HG03469 (cell line): ENCODE measurements around the gene PDE4B.
A peak's percentile ranks its signal among the peaks of the same experiment; 100 is the strongest.

Source experiments
- ATAC-seq: cut with Tn5 transposase; IDR thresholded peaks from one replicate; pipeline ENCODE4 v1.9.1; 2021; ENCODE audit warnings: mild to moderate bottlenecking, moderate library complexity, moderate number of reproducible peaks; ENCODE audit not compliant: unreplicated experiment

PDE4B gene

GRCh38 chr1:66350001-66350547 is 557.4 kb downstream of the PDE4B start:
- peak; percentile 48 for ATAC-seq

DNA sequence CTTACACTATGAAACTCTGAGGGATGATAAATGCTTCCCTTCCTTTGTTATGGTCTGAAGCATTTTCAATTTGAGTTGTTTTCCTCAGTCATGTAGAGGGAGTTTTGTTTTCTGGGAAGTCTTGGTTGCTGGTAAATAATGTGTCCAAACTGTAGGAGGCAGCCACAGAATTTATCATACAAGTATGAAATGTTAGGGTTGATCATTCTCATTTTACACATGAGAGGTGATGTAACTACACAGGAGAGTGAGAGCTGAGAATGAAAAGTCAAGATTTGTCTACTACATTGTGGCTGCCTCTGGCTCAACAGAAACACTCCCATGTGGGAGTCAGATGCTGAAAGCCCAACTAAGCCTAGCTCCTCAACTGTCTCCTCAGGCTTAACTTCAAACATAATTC is 558.8 kb downstream of the PDE4B start:
- ATAC-seq = no peak

DNA sequence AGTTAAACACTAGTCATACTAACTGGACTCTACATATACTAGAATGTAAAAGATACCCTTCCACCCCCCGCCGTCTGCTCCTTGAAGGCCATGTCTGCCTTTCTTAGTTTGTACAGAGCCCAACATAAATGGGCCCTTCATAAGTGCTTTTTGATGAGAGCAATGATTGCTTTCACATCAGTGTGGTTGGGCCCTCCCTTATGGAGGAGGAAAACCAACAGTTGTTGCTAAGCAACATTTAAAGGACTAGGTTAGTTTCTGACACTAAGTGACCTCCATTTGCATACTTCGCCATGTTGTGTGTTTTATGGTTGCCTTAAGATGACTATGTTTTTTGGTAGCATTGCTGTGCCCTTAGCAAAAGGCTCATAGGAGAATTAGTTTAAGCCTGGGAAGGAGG is 559.2 kb downstream of the PDE4B start:
- ATAC-seq = peak; percentile 31

DNA sequence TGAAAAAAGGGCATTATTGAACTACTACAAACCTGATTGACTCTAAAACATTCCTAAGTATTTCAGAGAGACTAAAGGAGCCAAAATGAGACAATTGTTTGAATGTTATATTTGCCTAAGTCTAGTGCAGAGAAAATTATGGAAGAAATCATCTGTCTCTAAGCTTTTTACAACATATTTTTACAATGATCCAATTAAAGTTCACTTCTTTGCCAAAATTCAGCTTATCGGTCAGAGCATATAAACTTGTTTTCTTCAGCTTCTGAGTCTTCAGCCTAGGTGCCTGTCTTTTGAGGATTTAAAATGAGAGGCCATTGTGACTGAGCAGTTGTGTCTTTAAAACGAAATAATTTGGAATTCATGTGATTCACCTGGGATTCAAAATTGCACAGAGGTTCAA is 560.1 kb downstream of the PDE4B start:
- no peak for ATAC-seq

- no peak for ATAC-seq
These were observed 560.6 kb downstream of the PDE4B start for GRCh38 chr1:66353257-66353656.

DNA sequence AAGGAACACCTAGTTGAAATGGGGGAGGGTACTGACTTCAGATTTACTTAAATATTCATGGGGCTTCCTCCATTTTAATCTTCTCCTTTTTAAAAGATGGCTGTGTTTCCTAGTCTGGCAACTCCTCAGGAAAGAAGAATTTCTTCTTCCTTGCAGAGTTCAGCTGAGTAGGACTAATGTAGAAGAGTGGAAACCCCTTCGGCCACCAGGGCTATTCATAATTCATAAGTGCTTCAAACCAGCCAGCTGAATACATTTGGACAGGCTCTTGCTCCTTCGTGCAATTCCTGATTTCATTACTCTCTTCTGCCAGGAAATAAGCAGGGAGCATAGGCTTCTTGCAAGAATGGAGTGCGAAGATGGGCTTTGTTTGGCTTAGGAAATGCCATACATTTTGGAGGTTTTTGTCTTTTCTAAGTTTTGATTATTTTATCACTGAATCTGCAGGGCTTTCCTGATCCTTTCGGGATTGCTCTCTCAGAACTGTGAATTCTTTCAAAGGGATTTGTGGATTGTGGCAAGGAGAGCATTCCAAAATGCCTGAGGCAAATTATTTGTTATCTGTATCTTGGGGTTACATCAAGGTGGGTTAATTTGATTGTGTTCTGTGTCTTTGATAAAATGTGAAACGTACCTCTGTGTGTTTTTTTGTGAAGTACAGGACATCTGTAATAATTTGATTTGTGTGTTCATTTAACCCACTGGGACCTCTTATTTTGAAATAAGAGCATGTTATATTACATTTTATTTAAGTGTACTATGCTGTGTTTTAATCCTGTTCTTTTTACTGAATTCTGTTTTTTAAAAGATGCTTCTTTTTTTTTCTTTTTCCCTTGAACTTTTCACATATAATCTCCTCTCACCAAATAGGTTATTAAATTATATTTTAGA is 561.9 kb downstream of the PDE4B start:
- no peak for ATAC-seq

GRCh38 chr1:66355756-66356155 is 563.1 kb downstream of the PDE4B start:
- no peak for ATAC-seq

- ATAC-seq = no peak
These were observed 563.9 kb downstream of the PDE4B start for GRCh38 chr1:66356605-66357004.

DNA sequence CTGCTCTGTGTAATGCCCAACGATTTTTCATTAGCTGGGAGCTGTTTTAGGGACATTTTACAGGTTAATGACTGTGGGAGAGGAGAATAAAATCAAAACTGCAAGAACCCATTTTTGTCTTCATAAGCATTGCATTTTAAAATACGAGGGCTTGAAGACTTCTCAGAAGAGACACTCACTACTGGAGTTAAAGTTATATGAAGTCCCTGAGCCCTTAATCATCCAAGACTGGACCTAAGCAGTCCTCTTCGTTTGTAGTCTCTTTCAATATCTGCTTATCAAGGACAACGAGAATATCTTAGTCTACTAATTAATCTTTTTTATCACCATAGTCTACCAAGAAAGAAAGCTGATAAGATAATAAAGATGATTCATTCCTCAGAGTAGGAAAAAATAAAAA is 564.3 kb downstream of the PDE4B start:
- ATAC-seq = no peak

GRCh38 chr1:66357478-66358197 is 564.9 kb downstream of the PDE4B start:
- ATAC-seq = no peak

- no peak for ATAC-seq
These were observed 566.6 kb downstream of the PDE4B start for GRCh38 chr1:66359269-66359668.

DNA sequence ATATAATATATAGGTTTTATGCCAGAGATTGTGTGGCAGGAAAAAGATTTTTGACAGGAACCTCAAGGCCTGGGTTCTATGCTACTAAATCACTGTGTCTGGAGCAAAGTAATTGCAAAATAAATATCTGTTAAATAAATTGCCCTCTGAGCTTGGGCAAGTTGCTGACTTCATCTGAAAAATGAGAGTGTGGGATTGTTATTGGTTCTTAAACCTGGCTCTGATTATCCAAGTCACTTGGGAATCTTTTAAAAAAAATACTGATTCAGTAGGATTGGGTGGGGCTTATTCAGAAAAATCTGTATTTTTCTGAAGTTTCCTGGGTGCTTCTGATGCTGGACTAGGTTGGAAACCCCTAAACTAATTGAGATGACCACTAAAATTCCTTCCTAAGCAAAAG is 567.1 kb downstream of the PDE4B start:
- no peak for ATAC-seq

DNA sequence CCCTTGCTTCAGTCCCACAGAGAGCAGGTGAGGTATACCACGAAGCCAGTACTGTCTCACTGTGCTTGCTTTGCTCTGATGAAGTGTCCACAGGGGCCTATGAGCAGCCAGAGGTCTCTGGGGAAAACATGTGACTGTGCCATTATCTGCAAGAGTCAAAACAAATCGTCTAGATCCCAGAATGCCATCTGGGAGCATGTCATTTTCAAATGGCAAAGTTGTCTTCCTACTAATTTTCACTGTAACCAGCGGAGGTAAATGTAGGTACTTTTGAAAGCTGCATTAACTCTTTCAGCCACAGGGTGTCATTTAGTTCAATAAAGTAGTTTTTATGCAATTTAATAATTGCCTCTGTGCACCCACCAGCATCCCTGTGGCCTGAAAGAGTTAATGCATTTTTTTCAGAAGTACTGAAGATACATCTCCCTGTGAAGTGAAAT is 567.6 kb downstream of the PDE4B start:
- ATAC-seq = no peak

GRCh38 chr1:66364578-66365391 is 572.1 kb downstream of the PDE4B start:
- ATAC-seq = peak; percentile 50

- no peak for ATAC-seq
These were observed 572.9 kb downstream of the PDE4B start for GRCh38 chr1:66365635-66366034.

DNA sequence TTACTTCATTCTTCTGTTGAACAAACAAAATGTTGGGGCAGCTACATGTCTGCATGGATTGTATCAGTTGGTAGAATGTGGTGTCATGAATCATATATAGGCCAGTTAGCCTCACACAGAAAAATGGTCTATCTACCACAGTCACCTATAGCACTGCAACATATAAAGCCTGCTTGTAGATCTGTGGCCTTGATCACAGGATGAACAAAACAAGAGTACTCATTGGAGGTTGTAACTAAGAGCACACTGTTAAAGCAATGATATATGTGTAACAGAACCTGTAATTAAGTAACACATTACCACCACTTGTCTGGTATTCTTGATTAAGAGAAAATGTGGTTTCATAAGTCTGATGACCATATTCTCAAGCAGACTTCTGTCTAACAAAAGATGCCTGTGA is 573.9 kb downstream of the PDE4B start:
- ATAC-seq = no peak

GRCh38 chr1:66367369-66367768 is 574.7 kb downstream of the PDE4B start:
- ATAC-seq = no peak

DNA sequence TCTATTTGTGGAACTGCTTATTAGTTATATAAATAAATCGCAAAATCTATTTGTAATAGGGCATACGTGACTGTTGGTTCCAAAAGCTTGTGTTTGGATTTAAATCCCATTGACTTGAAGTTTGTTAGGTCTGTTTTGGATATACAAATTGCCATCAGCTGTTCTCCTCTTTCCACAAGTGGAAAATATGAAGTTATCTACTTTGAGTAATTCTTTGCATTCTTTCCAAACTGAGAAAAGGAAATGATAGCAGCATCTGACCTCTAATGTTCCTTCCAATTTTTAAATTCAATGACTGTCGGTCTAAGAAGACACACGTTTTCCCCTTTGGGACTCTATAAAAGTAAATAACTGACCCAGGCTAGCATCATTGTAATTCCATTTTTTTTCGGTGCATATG is 575.6 kb downstream of the PDE4B start:
- no peak for ATAC-seq

DNA sequence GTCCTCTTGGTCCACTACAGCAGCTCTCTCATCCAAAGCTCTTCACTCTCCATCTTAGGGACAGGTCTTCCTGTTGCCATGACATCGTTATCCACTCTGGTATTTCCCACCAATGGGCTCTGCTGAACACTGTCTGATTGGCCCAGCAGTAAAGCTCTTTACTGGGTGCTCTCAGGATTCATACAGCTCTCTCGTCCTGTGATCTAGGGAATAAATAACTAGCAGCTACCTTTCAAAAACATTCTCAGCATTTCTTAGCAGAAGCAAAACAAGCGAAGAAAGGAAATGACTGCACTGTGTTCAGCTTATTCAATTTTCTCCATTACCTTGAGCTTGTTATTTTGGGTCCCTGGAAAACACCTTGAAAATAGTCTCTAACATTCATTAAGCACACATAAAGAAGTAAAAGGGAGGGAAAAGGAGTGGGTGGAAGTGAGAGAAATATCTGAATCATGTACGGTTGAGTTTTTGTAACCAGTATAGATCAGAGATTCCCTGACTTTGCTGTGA is 577.8 kb downstream of the PDE4B start:
- no peak for ATAC-seq

DNA sequence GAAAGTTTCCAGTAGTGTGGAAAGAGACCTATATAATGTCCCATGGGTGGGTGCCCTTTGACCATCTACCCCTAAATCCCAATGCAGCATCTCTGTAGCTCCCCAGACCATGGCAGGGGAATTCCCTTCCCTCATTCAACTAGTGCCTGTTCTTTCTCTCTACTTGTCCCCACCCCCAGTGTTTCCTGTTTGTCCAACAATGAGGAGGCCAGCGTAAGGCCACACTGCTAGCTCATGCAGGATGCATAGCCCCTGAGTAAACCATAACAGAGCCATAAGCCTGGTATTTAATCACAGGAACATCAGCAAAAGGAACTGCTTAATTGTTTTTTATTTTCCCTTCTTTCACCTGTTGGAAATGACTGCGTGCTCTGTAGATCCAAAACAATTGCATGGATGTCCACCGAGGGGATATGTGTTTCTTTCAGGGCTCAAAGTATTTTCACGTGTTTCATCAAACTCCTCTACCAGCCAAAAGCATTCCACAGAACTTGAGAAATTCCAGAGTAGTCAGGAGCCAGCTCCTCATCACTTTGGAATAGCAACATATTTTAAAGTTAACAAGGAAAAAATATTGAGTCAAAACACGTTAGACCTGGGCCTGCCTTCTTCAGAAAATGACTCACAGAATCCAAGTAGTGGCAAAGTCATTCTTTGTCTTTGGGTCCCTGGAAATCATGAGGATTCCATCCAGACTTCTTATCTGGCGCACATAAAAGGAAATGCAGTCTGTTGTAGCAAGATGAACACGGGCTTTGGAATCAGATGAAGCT is 578.7 kb downstream of the PDE4B start:
- ATAC-seq = no peak
